Duodenal mucosa (tissue), 2 donors: ENCODE results near the gene SIVA1.

Experiments used
- H3K27ac ChIP-seq: one replicate; pipeline ENCODE4 v1.7.0; 2013; ENCODE audit warnings: low read depth, low read length
- H3K27me3 ChIP-seq, 2 donors: one replicate each; pipeline ENCODE4 v1.7.0; 2013; ENCODE audit warnings: low read length in 2 of 2, control low read depth in 1 of 2; ENCODE audit not compliant: insufficient read depth in 2 of 2, control insufficient read depth in 1 of 2
- H3K36me3 ChIP-seq, 2 donors: one replicate each; pipeline ENCODE4 v1.7.0; 2013; ENCODE audit warnings: low read length in 2 of 2, control low read depth in 1 of 2; ENCODE audit not compliant: insufficient read depth in 2 of 2, control insufficient read depth in 1 of 2
- H3K4me1 ChIP-seq, 2 donors: one replicate each; pipeline ENCODE4 v1.7.0; 2013; ENCODE audit warnings: low read length in 2 of 2, control low read depth in 1 of 2; ENCODE audit not compliant: insufficient read depth in 2 of 2, control insufficient read depth in 1 of 2
- H3K4me3 ChIP-seq, 2 donors: one replicate each; pipeline ENCODE4 v1.7.0; 2013; ENCODE audit warnings: low read length in 2 of 2, low read depth in 1 of 2
- H3K9ac ChIP-seq, 2 donors: one replicate each; pipeline ENCODE4 v1.7.0; 2013; ENCODE audit warnings: low read length in 2 of 2, low read depth in 1 of 2
- H3K9me3 ChIP-seq, 2 donors: one replicate each; pipeline ENCODE4 v1.7.0; 2013; ENCODE audit warnings: low read length in 2 of 2, control low read depth in 1 of 2; ENCODE audit not compliant: control insufficient read depth in 1 of 2

Gene SIVA1

DNA sequence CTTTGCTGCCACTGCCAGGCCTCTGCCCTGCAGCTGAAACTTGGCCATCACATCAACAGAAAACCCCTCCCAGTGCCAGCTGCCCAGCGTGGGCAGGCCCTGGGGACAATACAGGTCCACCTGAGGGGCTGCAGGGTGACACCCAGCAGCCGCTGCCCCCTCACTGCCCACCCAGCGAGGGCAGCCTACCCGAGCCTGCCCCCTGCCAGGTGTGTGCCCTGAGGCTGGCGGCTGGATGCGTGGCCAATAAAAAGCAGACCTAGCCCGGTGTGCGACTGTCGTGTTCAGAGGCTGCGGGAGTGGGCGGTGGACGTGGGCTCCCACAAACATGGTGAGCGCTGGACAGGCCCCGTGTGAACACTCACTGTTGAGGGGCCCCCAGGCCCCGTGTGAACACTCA lies 33.6 kb upstream of the SIVA1 start:
- Histone ChIP-seq H3K36me3 (peaks cover 16 to 45% of the 10 kb centered on the region in 2 donors), H3K4me1 (peaks cover 7 to 11% of the 10 kb centered on the region in 2 donors), H3K9ac (no peak overlapping the region), H3K27ac (no peak overlapping the region), H3K4me3 (no peak overlapping the region), H3K9me3 (no peaks in the 10 kb centered on the region), H3K27me3 (no peaks in the 10 kb centered on the region)

DNA sequence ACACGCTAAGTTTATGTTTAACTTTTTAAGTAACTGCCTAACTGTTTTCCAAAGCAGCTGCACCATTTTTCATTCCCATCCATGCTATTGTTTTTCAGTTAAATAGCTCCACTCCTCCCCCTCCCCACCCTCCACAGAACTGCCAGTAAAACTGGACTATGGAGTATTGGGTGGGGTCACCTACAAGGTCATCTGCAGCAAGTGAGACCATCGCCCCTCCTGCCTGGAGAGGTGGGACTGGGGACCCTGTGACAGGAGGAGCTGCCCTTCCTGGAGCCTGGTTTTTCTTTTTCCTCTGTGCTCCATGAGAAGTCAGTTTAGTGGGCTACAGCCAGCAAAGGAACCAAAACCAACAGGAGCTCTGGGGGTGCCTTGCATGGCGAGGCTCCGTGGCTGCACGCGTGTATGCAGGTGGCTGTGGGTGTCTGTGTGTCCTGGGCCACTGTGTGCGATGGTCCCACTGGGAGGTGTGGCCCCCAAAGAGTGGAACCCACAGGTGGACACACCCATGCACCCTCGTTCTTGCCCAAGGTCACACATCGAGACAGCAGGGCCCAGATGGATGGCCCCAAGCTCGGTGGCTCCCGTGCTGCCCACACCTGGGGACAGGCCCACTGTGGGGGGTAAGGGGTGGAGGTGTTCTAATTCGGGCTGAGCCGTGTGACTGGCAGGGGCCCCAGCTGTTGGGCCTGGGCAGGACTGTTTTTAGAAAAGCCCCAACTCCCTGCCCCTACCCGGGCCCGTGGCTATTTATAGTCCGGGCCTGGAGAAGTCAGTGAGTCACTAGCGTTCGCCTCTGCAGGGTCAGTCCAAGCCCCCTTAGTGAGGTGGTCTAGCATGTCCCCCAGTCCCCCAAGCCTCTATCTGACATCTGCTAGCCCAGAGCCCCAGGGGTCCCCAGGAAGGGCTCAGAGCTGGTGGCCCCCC lies 31.2 kb upstream of the SIVA1 start:
- no peaks in the 10 kb centered on the region for H3K27me3 ChIP-seq
- no peak overlapping the region for H3K4me3 ChIP-seq
- H3K27ac ChIP-seq: no peak overlapping the region
- H3K9me3 ChIP-seq: no peaks in the 10 kb centered on the region
- peaks cover 0 to 25% of the 10 kb centered on the region in 2 donors for H3K36me3 ChIP-seq
- no peak overlapping the region for H3K9ac ChIP-seq
- H3K4me1 ChIP-seq: peaks cover 16 to 22% of the 10 kb centered on the region in 2 donors

DNA sequence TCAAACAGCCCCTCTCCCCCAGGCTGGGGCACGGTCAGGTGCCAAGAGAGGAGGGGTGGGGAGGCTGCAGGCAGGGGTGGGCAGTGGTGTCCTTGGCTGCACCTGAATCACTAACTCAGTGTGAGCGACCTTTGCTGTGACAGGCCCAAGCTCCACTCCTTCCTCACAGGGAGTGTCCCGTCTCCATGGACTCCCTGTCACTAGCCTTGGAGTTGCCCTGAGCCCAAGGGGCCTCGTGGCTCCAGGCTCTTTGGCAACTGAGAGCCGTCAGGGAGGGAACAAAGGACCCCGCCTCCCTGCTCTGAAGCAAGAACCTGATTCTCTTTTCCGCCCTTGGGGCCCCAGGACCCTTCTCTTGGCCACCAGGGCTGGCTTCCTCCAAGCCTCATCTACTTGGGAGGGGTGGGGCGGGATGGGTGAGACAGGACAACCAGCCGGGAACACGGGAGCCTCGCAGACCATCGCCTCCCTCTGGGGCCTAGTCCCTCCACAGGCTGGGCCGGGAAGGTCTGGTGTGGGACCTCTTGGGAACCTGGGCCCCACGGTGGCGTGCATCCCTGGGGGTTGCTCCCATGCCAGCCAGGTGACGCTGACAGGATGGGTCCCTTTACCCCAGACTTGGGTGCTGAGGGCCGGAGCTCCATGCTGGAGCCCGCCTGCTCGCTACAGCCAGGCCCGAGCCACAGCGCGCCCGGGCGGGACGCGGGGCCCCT lies 29.9 kb upstream of the SIVA1 start:
- H3K9me3 ChIP-seq: no peaks in the 10 kb centered on the region
- H3K4me3 ChIP-seq: peak overlapping the region; percentile 79 to 82
- H3K4me1 ChIP-seq: peaks cover 16 to 22% of the 10 kb centered on the region in 2 donors
- H3K9ac ChIP-seq: no peak overlapping the region
- no peak overlapping the region for H3K27ac ChIP-seq
- peaks cover 0 to 22% of the 10 kb centered on the region in 2 donors for H3K36me3 ChIP-seq
- no peaks in the 10 kb centered on the region for H3K27me3 ChIP-seq

DNA sequence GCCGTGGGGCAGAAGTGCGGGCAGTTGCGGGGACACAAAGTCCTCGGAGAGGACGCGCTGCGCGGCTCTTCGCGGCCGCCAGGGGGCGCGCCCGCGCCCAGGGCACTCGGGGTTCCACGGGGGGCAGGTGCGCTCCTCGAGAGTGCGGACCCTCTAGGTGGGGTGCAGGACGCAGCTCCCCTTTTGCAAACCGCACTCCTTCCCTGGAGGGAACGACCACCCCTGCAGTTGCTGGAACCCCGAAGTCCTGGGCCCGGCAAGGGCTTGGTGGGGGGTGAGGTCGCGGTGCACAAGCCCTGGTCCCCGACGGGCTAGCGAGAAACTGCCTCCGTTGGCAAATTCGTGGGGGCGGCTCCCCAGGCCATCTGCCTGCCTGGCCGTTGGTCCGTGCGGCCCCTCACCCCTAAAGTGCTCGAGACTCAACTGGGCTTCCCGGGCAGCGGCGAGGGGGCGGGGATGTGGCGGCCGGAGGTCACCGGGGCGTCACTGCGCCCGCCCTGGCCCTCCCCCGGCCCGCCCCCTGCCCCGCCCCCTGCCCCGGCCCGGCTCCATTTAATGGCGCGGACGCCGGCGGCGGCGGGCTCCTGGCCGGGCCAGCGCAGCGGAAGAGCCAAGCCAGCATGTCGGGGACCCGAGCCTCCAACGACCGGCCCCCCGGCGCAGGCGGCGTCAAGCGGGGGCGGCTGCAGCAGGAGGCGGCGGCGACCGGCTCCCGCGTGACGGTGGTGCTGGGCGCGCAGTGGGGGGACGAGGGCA lies 29.1 kb upstream of the SIVA1 start, which contains the start of gene ADSS1:
Gene ADSS1, plus strand, starts transcription at position 579 of the 756 bp plus-strand sequence. Its CDS starts 42 bp downstream, at position 621.
- H3K4me1 ChIP-seq: peaks cover 16 to 22% of the 10 kb centered on the region in 2 donors
- peak within 1 kb of the TSS; percentile 36 for H3K27ac ChIP-seq
- peak within 1 kb of the TSS; percentile 66 to 68 for H3K9ac ChIP-seq
- H3K36me3 ChIP-seq: peaks cover 0 to 20% of the 10 kb centered on the region in 2 donors
- no peaks in the 10 kb centered on the region for H3K9me3 ChIP-seq
- H3K4me3 ChIP-seq: peak within 1 kb of the TSS; percentile 79 to 82
- no peaks in the 10 kb centered on the region for H3K27me3 ChIP-seq

DNA sequence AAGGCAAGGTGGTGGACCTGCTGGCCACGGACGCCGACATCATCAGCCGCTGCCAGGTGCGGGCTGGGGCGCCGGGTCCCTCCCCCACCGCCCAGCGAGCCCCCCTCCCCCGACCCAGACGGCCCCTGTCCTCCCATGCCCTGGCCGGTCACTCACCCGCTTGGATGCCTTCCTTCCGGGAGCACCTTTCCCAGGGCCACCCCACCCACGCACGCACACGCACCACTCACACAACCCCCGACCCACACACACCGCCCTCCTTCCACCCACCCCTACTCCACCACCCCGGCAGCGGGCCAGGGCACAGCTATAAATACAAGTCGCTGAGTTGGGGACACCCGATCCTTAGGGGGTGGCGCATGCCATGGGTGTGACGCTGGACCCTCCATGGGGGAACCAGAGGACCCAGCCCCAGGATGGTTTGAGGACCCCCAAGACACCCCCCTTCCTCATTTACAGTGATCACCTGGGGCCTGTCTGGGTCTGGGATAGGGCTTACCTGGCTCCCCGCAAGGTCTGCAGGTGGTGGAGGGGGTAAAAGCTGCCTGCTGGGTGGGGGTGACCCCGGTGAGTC lies 28.5 kb upstream of the SIVA1 start:
- no peak overlapping the region for H3K27ac ChIP-seq

DNA sequence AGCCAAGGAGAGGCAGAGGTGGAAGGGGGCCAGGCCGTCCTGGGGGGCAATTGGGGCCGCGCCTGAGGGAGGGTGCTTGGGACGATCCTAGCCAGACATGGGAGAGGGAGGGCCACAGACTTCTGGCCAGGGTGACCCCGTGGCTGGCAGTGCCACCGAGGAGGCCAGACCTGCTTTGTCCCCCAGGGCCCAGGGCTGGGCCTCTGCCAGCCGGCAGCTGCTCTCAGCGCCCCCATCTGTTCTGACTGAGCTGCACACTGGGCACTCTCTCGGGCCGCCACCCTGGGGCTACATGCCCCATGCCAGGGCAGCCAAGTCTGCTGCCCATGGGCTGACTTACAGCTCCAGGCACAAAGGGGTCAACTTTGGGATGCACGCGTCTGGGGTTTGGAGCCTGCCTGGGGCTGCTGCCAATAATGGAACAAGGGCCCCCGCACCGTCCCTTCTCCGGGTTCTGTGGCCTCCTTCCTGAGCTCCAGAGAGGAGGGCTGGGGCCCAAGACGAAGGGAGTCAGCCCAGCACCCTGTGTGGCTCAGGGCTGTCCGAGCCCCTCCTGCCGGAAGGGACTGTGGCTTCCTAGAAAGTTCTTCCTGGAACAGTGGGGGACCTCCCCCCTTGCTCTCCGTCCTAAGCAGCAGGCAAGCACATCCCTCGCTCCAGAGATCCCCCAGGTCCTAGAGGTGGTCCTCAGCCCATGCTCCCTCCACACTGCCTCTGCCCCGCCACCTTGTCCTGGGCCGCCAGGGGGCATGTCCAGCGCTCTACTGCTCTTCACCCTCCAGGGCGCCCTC lies 27.8 kb upstream of the SIVA1 start:
- peak overlapping the region; percentile 66 to 82 for H3K4me3 ChIP-seq
- peaks cover 0 to 8% of the 10 kb centered on the region in 2 donors for H3K36me3 ChIP-seq
- H3K9ac ChIP-seq: peak overlapping the region; percentile 47 to 68
- peaks cover 16 to 22% of the 10 kb centered on the region in 2 donors for H3K4me1 ChIP-seq
- H3K27me3 ChIP-seq: no peaks in the 10 kb centered on the region
- H3K9me3 ChIP-seq: no peaks in the 10 kb centered on the region
- no peak overlapping the region for H3K27ac ChIP-seq

More for the DNA sequence above, 28.5 kb upstream of the SIVA1 start:
- Histone ChIP-seq H3K36me3 (peaks cover 0 to 14% of the 10 kb centered on the region in 2 donors), H3K27me3 (no peaks in the 10 kb centered on the region), H3K4me3 (peak overlapping the region; percentile 66 to 82), H3K9ac (peak overlapping the region; percentile 47 to 68), H3K4me1 (peaks cover 16 to 22% of the 10 kb centered on the region in 2 donors), H3K9me3 (no peaks in the 10 kb centered on the region)

DNA sequence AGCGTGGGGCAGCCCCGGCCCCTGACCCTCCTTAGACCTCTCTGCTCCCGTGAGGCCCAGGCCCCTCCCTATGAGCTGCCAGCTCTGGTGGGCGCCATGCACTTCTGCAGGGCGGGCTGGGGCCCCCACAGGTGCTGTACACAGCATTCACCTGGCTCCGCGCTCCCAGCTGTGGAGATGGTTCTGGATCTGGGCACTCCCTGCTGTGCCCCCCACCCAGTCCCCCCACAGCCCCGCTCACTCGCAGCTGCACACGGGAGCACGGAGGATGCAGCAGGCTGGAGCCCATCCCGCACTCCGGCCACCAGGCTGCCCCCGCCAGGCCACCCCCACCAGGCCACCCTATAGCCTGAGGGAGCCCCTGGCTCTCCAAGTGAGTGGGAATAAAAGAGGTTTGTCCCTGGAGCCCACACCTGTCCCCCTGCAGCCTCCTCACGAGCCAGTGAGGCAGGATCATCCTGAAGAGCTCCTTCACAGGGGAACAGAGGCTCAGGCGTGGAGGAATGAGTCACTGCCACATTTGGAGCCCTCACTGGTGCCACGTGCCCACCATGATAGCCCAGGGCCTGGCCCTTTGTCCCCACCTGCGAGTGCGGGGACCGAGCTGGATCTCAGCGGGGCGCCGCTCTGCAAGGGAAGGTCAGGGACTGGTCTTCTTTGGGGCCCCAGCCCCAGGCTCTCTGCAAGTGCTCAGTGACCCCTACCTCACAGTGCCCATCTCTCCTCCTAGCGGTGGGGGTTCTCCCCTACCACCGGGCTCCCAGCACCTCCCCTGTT lies 27.0 kb upstream of the SIVA1 start:
- H3K9ac ChIP-seq: no peak overlapping the region
- no peak overlapping the region for H3K27ac ChIP-seq
- H3K27me3 ChIP-seq: no peaks in the 10 kb centered on the region
- no peak overlapping the region for H3K4me3 ChIP-seq
- peaks cover 0 to 7% of the 10 kb centered on the region in 2 donors for H3K36me3 ChIP-seq
- H3K4me1 ChIP-seq: peaks cover 16 to 22% of the 10 kb centered on the region in 2 donors
- no peaks in the 10 kb centered on the region for H3K9me3 ChIP-seq

DNA sequence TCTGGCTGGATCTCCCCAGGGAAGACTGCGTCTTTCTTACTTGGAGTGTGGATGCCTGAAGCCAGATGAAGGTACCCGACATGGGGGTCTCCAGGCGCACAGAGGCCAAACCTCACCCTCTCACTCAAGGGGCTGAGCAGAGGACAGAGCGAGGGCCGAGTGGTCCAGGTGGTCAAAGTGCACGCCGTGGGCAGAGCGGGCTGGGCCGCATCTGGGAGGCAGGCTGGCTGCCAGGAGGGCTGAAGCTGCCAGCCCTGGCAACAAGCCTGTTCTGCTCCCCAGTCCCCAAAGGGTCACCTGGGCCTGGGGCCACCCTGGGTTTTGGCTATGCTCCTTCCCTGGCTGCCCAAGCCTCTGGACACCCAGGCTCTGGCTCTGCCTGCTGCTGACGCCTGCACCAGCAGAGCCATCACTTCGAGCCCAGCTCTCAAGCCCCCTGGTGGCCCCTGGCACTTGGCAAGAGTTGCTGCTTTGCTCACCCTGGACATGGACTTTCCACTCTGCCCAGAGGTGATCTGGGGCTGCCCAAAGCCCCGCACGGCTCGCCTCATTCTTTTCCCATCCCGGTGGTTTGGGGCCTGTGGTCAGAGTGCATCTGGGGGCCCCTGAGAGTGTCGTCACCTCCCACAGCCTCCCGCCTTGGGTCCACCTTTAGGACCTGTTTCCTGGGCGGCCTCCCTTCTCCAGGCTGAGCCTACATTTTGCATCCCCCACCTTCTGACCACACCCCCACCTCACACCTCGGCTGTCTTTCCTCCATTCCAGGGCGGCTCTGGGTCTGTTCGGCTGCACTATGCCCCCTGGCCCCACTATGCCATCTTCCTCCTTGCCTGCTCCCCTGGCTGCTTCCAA lies 26.1 kb upstream of the SIVA1 start:
- Histone ChIP-seq H3K36me3 (peaks cover 0 to under 1% of the 10 kb centered on the region in 2 donors), H3K4me3 (no peak overlapping the region), H3K9ac (no peak overlapping the region), H3K9me3 (no peaks in the 10 kb centered on the region), H3K27ac (no peak overlapping the region), H3K27me3 (no peaks in the 10 kb centered on the region), H3K4me1 (peaks cover 16 to 22% of the 10 kb centered on the region in 2 donors)
